Stimulated activated CD4-positive, alpha-beta T cell treated with anti-CD3 and anti-CD28 coated beads, Interleukin-1b, Interleukin-23, amount 100 ng/mL, for 48 hours (primary cell): Measurements from ENCODE around the gene STK11.

Experiments used
- DNase-seq: peaks from one replicate; pipeline ENCODE4 v3.0.0-alpha.2; 2020

STK11 gene

GRCh38 chr19:1210227-1210538, 4.6 kb downstream of the STK11 start:
- no peak for DNase-seq

- no peak for DNase-seq
These were observed 6.1 kb downstream of the STK11 start for GRCh38 chr19:1211494-1212234.

GRCh38 chr19:1213391-1214286, 8.1 kb downstream of the STK11 start:
- peak; percentile 61 for DNase-seq

GRCh38 chr19:1214299-1214861, 8.8 kb downstream of the STK11 start:
- no peak for DNase-seq

GRCh38 chr19:1214862-1215731, 9.5 kb downstream of the STK11 start:
- DNase-seq, result no peak

GRCh38 chr19:1216756-1217155, 11.2 kb downstream of the STK11 start:
- no peak for DNase-seq

GRCh38 chr19:1217366-1217765, 11.8 kb downstream of the STK11 start:
- DNase-seq, result no peak

GRCh38 chr19:1218751-1219567, 13.4 kb downstream of the STK11 start:
- DNase-seq, result no peak

GRCh38 chr19:1219786-1220476, 14.4 kb downstream of the STK11 start:
- DNase-seq, result no peak

- DNase-seq, result no peak
These were observed 14.9 kb downstream of the STK11 start for GRCh38 chr19:1220477-1220930.

GRCh38 chr19:1220976-1221903, 15.7 kb downstream of the STK11 start:
- no peak for DNase-seq

GRCh38 chr19:1221904-1222255, 16.3 kb downstream of the STK11 start:
- no peak for DNase-seq

GRCh38 chr19:1222394-1222793, 16.8 kb downstream of the STK11 start:
- DNase-seq, result no peak

- peak; percentile 29 for DNase-seq
These were observed 17.7 kb downstream of the STK11 start for GRCh38 chr19:1223018-1223855.

GRCh38 chr19:1224047-1224825, 18.7 kb downstream of the STK11 start:
- DNase-seq, result no peak

- DNase-seq, result no peak
These were observed 19.3 kb downstream of the STK11 start for GRCh38 chr19:1224847-1225246.

GRCh38 chr19:1225440-1226226, 20.1 kb downstream of the STK11 start:
- no peak for DNase-seq

GRCh38 chr19:1226227-1226518, 20.6 kb downstream of the STK11 start:
- no peak for DNase-seq
